NCI-H2107 (cell line): Measurements from ENCODE around the gene TP63.
"Not testable (repeated sequence)": the region's sequence is repeated elsewhere in the genome, so short reads cannot be mapped to it uniquely, and the experiment has no call there.

Experiments
- DNase-seq: peaks from one replicate; lab custom pipeline; 2025; lab: John Stamatoyannopoulos, UW

Gene TP63

DNA sequence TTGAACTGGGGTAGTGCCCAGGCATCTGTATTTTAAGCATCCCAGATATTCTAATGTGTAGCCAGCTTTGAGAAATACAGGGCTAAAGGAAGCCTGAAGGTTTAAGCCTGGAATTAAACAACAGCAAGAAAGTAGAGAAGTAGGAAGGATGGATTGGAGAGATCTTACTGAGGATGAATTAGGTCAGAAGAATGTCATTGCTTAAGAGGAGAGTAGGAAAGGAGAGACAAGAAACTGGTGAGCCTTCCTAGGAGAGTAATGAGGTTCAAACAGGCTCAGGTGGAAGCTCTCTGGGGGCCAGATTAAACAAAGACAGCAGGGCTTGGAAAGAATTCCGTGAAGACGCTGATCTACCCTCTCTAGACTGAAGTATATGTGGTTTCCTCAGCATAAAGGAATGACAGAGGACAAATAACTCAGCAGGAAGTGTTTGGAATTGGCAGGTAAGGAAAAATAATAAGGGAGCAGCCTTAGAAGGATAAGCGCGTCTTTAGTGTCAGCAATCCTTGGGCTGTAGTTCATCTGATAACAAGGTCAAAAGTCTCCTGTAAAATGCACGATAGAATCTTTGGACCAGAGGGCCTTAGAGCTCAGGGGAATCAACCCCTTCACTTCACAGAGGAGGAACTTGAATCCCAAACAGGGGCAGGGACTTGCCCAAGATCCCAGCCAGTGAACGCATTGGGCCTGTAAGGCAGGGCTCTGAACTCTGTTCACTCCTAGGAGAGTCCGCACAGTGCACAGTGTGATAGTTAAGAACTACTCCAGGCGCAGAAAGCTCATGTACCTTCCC, 90.9 kb downstream of the TP63 start:
- no peak for DNase-seq

DNA sequence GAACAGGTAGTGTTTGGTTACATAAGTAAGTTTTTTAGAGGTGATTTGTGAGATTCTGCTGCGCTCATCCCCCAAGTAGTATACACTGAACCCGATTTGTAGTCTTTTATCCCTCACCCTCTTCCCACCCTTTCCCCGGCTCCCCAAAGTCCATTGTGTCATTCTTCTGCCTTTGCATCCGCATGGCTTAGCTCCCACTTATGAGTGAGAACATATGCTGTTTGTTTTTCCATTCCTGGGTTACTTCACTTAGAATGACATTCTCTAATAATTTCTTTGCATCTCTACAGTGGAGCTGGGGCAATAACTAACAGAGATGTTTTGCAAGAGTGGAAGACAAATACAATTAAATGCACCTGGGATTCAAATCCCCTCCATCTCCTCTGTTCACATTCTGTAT, 93.2 kb downstream of the TP63 start:
- no peak for DNase-seq

DNA sequence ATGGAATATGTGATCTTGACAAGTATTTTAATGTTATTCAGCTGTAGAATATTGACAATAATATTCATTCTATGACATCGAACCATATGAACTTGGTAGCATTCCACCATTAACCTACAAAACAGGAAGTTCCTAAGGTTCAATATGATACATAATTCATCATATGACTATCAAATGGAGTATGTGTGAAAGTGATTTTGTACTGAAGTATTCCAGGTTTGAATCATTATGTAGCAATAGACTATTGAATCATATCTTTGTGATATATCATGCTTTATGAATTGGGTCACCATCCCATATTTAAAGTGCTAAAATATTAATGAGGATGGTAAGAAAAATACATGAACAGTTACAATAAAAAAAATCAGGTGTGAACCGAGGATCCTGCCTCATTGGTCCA, 95.1 kb downstream of the TP63 start:
- DNase-seq = no peak

DNA sequence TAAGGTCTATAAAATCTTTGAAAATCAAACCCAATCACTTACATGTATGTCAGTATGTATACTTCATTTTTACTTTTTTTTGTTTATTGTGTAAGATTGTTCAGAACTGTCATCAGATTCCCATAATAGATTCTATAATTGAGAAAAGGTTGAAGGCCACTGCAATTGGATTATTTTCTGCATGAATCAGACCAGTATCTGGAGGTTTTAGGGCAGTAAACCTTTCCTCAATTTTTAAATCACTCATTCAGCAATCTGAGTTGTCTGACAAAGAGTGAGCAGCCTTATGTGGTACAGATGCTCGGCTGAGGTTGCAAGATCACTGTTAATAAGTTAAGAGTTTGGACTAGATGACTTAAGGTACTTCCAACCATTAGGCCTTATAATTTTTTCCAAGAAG, 96.0 kb downstream of the TP63 start:
- no peak for DNase-seq

DNA sequence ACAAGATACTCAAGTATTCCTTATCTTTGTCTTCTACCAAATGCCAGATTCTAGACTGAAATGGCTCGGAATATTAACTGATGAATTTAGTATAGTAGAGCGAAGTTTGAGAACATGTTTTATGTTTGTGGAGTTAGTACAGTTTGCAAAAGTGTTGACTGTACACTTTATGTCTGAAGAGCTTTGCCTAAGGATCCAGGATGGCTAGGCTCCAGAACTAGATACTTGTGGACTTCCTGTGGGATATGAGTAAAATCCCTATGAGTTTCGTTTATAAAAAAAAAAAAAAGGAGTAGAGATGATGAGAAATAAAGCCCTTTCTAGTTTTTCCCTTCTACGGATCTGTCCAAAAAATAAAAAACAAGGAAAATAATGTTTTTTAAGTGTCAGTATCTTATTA, 96.7 kb downstream of the TP63 start:
- no peak for DNase-seq

DNA sequence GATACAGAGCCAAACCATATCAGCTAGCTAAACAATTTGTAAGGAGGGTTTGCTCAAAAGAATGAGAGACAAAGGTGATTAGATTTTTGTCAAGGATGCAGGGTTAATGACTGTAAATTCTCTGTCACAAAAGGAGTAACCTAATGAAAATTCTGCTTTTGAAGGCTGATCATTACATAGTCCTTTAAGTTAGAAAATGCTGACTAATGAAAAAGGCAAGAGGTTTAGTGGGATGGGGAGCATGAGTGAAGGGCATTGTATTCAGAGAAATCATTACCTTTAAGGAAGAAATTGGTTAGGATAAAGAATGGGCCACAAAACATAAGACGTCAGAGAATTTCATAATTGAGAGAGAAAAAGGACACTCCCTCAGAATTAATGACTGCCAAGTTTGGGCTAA, 97.7 kb downstream of the TP63 start:
- no peak for DNase-seq

DNA sequence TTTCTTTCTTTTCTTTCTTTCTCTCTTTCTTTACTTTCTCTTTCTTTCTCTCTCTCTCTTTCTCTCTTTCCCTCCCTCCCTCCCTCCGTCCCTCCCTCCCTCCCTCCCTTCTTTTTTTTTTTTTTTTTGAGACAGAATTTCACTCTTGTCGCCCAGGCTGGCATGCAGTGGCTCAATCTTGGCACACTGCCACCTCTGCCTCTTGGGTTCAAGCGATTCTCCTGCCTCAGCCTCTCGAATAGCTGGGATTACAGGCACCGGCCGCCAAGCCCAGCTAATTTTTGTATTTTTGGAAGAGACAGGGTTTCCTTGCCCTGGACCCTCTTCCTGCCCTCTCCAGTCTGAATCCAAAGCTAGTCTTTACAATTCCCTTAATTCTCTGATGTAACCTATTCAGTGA, 102.9 kb downstream of the TP63 start:
- DNase-seq = no peak

DNA sequence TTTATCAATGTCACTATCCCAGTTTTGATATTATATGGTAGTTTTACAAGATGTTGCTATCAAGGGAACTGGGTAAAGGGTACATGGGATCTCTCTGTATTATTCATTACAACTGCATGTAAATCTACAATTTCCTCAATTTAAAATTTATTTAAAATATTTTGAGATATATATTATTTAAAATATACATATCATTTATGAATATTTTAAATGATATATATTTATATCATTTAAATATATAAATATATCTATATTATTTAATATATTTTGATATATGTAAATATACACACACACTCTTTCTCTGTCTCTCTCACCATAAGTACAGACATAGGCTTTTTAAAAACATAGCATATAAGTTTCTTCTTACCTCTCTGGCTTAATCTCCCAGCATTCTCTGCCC, 104.7 kb downstream of the TP63 start:
- DNase-seq = no peak

DNA sequence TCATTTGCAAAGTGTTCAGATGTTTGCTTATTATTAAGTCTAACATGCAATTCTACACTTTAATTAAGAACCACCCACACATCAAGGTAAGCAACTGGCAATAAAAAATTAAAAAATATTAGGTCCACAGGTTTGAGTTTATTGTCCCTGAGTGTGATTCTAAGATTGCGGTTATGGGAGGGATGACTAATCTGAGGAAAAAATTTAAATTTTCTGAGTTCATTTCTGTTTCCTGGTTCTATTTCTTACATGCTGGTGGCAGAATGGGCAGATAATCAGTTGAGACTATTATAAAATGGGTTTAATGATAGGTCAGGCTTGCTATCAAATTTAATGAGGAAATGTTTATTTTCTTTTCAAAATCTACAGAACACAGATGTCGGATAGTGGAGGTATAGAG, 105.9 kb downstream of the TP63 start:
- DNase-seq = no peak

DNA sequence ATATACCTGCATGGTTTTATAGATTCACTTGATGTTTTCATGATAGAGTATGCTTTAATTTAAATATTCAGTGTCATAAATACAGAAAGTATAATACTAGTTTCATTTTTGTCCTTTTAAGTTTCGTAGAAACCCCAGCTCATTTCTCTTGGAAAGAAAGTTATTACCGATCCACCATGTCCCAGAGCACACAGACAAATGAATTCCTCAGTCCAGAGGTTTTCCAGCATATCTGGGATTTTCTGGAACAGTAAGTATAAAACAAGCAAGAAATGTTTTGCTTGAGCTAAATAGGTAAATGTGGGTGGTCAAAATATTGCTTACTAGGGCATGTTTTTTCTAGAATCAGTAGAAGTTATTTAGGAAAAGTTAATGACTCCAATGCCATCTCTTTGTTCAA, 106.4 kb downstream of the TP63 start:
- DNase-seq = no peak

DNA sequence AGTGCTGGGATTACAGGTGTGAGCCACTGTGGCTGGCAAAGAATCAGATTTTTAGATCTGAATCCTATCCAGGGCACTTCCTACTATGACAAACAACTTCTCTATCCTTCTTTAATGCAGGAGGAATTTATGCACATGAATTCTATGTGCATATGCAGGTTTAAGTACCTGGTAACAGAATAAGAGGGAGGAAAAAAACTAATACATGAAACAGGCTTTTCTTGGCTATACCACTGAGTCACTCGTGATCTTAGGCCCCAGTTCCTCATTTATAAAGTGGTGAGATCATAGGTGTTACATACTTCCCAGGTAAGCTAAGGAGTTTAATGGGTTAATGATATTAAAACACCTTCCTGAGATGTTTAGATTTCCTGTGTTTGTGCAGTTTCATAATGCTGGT, 108.2 kb downstream of the TP63 start:
- no peak for DNase-seq

DNA sequence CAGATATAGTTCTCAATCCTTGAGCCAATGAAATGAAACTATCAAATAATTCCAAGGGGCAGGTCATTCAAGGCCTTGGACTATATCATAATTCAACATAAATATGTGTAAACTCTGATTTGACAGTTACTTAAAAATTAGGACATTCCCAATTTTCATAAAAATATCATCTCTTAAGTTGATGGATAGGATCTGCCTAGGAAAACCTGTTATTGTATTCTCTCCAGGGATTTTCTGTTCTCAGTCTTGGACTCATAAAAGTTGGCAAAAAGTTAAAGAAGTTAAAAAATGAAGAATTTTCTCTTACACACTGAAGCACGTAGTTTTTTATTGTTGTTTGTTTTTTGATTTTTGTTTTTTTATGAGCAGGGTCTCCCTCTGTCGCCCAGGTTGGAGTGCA, 109.0 kb downstream of the TP63 start:
- DNase-seq = no peak

DNA sequence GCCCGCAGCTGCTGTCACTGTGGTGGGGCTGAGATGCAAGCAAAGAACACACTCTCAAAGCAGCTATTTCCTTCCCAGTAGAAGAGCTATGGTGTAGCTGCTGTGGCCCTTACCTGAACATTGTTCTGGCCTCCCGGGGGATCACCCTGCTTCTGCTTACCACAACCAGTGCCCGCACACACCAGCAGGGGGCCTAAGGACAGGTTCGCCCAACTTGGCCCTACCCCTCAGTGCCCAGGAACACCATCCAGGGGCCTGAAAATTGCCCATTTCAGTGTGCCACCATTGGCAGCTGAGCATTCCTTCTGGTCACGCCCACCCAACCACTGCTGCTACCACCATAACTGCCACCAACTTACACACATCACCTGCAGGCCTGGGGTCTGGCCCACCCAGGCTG, 113.0 kb downstream of the TP63 start:
- DNase-seq = no peak

DNA sequence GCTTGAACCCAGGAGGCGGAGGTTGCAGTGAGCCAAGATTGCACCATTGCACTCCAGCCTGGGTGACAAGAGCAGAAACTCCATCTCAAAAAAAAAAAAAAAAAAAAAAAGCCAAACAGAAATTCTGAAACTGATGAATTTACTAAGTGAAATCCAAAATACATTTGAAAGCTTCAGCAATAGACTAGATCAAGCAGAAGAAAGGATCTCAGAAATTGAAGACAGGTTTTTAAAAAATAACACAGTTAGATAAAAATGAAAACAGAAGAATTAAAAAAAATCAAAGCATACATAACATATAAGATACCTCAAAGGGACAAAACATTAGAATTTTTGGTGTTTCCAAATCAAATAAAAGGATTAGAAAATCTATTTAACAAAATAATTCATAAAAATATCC, 114.4 kb downstream of the TP63 start:
- DNase-seq = no peak

DNA sequence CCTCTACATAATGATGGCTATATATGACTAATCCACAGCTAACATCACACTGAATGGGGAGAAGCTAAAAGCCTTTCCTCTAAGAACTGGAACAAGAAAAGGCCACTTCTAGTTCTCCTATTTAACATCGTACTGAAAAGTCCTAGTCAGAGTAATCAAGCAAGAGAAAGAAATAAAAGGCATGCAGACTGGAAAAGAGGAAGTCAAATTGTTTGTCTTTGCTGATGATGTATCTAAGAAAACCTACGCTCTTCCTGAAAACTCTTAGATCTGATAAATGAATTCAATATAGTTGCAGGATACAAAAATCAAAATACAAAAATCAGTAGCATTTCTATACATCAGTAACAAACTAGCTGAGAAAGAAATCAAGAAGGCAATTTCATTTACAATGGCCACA, 116.9 kb downstream of the TP63 start:
- no peak for DNase-seq

DNA sequence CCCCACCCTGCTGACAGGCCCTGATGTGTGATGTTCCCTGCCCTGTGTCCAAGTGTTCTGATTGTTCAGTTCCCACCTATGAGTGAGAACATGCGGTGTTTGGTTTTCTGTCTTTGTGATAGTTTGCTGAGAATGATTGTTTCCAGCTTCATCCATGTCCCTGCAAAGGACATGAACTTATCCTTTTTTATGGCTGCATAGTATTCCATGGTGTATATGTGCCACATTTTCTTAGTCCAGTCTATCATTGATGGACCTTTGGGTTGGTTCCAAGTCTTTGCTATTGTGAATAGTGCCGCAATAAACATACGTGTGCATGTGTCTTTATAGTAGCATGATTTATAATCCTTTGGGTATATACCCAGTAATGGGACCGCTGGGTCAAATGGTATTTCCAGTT, 119.8 kb downstream of the TP63 start:
- DNase-seq = not testable (repeated sequence)

DNA sequence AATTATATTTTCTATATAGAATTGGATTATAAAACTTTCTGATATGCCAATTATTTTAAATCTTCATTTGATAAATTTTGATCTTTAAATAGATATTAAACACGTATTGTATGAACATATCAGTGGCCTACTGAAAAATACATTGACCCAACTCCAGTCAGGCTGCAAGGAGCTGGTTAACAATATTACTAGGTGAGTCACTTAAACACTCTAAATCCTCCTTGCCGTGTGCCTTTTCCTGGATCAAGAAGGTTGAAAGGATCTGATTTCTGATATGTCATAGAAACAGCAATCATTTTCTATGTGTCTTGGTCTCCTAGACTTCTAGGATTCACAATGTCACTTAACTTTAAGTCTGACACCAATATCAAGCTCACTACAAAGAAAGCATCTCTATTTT, 123.2 kb downstream of the TP63 start:
- no peak for DNase-seq

DNA sequence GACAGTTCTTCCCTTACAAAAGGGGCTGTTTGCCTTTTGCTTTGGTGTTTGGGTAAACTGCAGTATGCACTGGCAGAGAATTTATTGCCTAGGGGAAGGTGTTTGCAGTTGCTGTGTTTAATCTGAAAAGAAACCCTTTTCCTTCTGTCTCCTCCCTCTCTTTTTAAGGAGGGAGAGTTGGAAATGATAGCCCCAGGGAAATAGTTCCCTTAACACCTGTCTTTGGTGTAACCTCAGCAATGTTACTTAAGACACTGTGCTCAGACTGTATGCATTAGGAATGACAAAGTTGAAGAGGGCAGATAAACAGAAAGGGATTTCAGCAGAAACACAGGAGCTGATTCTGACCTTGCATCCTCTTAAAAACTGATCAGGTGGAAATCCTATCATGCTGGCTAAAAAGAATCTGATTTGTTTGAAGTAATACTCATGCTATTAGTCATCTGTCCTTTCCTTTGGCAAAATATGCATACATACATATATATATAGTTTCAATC, 125.4 kb downstream of the TP63 start:
- no peak for DNase-seq

DNA sequence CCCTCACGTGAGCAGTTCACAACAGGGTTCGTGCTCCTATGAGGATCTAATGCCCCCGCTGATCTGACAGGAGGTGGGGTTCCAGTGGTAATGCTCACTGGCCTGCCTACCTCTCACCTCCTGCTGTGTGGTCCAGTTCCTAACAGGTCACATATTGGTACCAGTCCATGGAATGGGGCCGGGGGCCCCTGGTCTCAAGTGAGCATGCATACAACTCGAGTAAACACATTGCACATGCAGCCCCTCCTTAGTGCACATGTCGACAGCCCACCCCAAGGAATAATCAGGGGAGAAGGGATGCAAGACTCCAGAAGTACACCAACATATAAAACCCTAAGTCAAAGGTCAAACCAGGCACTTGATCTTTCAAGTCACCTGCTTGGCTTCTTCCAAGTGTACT, 127.0 kb downstream of the TP63 start:
- no peak for DNase-seq

DNA sequence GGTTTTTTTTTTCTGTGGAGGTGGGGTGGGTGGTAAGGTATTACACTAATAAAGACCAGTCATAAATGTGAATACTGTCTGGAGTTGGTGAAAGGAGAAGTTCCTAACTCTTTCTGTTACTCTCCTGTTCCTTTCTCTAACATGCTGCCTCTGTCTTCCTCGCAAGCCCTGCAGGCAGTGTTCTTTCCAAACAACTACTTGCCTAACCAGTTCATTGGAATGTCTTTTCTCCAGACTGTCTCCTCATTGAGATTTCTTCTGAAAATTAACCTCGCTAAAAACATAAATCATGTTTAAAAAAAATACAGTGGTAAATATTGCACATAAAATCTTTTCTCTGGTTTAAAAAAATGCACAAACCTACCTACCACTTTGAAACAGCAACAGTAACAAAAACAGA, 135.2 kb downstream of the TP63 start:
- no peak for DNase-seq

DNA sequence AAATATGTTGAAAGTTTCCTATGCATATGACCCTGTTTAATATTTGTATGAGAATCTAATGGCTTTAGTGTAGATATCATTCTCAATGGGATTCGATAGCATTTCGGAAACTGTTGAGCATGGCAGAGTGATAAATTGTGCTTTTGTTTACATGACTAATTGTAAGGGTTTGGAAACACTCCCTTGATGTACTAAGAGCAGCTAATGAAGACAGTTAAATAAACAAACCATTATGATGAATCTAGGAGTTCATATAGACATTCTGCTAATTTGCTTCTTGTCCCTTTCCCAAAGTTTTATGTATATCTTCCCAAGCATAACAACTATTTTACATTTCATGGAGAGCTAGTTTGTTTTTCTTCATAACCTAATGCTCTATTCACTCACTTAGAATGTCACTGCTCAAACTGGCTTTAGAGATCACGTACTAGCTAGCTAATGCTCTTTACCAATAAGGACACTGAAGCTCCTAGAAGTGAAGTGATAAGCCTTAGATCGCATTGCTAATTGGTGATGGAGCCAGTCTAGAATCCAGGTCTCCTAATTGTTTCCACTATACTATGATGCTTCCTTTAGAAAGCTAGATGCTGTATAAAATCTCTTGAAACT, 140.8 kb downstream of the TP63 start:
- no peak for DNase-seq

DNA sequence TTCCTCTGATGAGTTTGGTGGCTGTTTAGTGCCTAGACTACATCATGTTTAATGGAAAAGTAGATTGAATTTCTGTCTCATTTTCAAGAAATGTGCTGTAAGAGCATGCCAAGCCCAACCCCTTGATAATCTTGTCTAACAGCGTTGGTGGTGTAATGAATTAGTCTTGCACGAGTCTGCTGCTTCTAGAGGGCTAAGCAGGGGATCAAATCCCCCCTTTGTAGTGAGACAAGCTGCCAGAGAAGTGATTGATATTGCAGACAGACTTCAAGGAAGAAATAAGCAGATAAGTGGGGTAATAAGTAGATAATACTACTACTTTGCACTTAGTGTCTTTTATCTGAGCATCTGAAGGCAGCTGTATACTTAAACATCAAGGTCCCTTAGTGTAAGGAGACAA, 141.4 kb downstream of the TP63 start:
- DNase-seq = no peak

DNA sequence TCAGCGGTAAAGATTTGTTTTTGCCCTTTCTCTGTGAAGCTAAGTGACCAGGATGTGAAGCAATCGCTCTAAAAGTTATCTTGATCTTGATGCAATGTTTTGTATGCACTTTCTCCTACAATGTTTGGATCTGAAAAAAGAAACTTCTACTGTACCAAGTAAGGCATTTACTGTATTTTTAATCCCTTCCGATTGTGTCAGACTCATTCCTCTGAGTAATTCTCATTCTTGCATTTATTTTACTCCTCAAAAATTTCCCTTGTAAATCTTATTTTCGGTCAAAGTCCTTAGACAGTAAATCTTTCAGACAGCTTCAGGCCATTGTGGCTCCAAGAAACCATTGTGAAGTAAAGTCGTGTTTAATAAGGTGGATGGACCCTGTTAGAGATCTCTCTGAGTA, 141.9 kb downstream of the TP63 start:
- DNase-seq = no peak
